HG03039 (cell line): Measurements from ENCODE around the gene SEC11A.
"Not testable (repeated sequence)": the region's sequence is repeated elsewhere in the genome, so short reads cannot be mapped to it uniquely, and the experiment has no call there.

ENCODE experiments used
- ATAC-seq: cut with Tn5 transposase; IDR thresholded peaks from one replicate; pipeline ENCODE4 v1.9.1; 2021; ENCODE audit warnings: mild to moderate bottlenecking, moderate library complexity; ENCODE audit not compliant: unreplicated experiment

Gene SEC11A

GRCh38 chr15:84716036-84716732, at the start of gene SEC11A:
TSS of gene SEC11A (minus strand) at chr15:84716139. CDS start at chr15:84716075, 64 bp downstream.
- peak; percentile 92 for ATAC-seq

GRCh38 chr15:84765675-84766074, 49.7 kb upstream of the SEC11A start:
- ATAC-seq = no peak

- ATAC-seq = no peak
Measured at GRCh38 chr15:84764989-84765388, 49.0 kb upstream of the SEC11A start.

GRCh38 chr15:84764585-84764984, 48.6 kb upstream of the SEC11A start:
- ATAC-seq = no peak

- no peak for ATAC-seq
Measured at GRCh38 chr15:84762840-84763572, 47.1 kb upstream of the SEC11A start.

- no peak for ATAC-seq
Measured at GRCh38 chr15:84761607-84762131, 45.7 kb upstream of the SEC11A start.

- no peak for ATAC-seq
Measured at GRCh38 chr15:84760219-84760618, 44.3 kb upstream of the SEC11A start.

- ATAC-seq = no peak
Measured at GRCh38 chr15:84759018-84759417, 43.1 kb upstream of the SEC11A start.

GRCh38 chr15:84755736-84756527, 40.0 kb upstream of the SEC11A start:
- no peak for ATAC-seq

- not testable (repeated sequence) for ATAC-seq
Measured at GRCh38 chr15:84754889-84755288, 39.0 kb upstream of the SEC11A start.

GRCh38 chr15:84752700-84753099, 36.8 kb upstream of the SEC11A start:
- ATAC-seq = no peak

GRCh38 chr15:84752195-84752594, 36.3 kb upstream of the SEC11A start:
- no peak for ATAC-seq

- not testable (repeated sequence) for ATAC-seq
Measured at GRCh38 chr15:84751721-84752120, 35.8 kb upstream of the SEC11A start.

GRCh38 chr15:84750583-84751092, 34.7 kb upstream of the SEC11A start:
- no peak for ATAC-seq

- peak; percentile 2 for ATAC-seq
Measured at GRCh38 chr15:84749111-84749991, 33.4 kb upstream of the SEC11A start.

GRCh38 chr15:84748274-84749110, 32.6 kb upstream of the SEC11A start, which contains the start of gene ZNF592:
TSS of gene ZNF592 (plus strand) at chr15:84748592. CDS start at chr15:84782676, 34,084 bp downstream.
- ATAC-seq = peak; percentile 47

- peak; percentile 40 for ATAC-seq
Measured at GRCh38 chr15:84747416-84748273, 31.7 kb upstream of the SEC11A start.

GRCh38 chr15:84741121-84741520, 25.2 kb upstream of the SEC11A start:
- no peak for ATAC-seq
